ENCODE measurements around the gene GZMM.

GZMM gene

DNA sequence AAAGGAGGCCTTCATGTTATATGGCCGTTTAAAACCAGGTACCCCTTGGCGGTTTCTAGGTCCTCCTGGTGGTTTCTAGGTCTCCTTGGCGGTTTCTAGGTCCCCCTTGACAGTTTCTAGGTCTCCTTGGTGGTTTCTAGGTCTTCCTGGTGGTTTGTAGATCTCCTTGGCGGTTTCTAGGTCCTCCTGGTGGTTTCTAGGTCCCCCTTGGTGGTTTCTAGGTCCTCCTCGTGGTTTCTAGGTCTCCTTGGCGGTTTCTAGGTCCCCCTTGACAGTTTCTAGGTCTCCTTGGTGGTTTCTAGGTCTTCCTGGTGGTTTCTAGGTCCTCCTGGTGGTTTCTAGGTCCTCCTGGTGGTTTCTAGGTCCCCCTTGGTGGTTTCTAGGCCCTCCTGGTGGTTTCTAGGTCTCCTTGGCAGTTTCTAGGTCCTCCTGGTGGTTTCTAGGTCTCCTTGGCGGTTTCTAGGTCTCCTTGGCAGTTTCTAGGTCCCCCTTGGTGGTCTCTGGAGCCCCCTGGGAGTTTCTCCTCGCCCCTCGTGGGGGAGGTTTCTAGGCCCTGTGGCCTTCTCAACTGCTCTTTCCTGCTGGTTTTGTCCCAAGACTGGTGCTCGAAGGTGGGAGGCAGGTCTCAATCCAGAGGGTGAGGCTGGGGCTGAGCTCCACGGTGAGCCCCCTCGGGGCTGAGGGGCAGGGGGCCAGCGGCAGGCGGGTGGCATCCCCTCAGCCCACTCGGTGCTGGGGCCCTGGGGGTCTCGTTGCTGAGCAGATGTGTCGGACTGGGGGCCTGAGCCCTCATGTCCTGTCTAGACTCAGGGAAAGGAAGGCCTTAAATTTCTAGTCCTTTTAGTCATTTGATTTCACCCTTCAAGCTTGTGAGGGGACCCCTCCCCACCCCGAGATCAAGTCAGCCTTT is 53.8 kb downstream of the GZMM start:
- no peak for DNase-seq (ENCODE audit: low read depth in 3 of 3)
